Mammary epithelial cell (primary cell): ENCODE measurements around the gene TMEM88.

Experiments
- EZH2 ChIP-seq: IDR thresholded peaks from 2 replicates; pipeline ENCODE4 v1.6.1; 2012; ENCODE audit warnings: low read length, inconsistent platforms, borderline replicate concordance
- TF ChIP-seq, protein P1 (sequence below), 2 donors: IDR thresholded peaks in 1 of 2; conservative IDR thresholded peaks in 1 of 2; 2 replicates each; pipeline ENCODE4 v1.5.1; 2011 to 2012; ENCODE audit warnings: inconsistent platforms in 2 of 2, low read length in 2 of 2, mild to moderate bottlenecking in 2 of 2, control low read depth in 1 of 2, low read depth in 1 of 2; ENCODE audit not compliant: insufficient read depth in 1 of 2; ENCODE audit errors: extremely low read depth in 1 of 2

GRCh38 chr17:7817643-7817964 lies 37.3 kb upstream of the TMEM88 start:
- TF ChIP-seq, protein P1, sequence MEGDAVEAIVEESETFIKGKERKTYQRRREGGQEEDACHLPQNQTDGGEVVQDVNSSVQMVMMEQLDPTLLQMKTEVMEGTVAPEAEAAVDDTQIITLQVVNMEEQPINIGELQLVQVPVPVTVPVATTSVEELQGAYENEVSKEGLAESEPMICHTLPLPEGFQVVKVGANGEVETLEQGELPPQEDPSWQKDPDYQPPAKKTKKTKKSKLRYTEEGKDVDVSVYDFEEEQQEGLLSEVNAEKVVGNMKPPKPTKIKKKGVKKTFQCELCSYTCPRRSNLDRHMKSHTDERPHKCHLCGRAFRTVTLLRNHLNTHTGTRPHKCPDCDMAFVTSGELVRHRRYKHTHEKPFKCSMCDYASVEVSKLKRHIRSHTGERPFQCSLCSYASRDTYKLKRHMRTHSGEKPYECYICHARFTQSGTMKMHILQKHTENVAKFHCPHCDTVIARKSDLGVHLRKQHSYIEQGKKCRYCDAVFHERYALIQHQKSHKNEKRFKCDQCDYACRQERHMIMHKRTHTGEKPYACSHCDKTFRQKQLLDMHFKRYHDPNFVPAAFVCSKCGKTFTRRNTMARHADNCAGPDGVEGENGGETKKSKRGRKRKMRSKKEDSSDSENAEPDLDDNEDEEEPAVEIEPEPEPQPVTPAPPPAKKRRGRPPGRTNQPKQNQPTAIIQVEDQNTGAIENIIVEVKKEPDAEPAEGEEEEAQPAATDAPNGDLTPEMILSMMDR (conservative IDR thresholded peaks at IDR 0.05 in 1 of 2, IDR thresholded peaks at IDR 0.05 in 1 of 2; ENCODE audit: extremely low read depth in 1 of 2, insufficient read depth in 1 of 2, low read depth in 1 of 2, low read length in 2 of 2) = no peak
- no peak for TF ChIP-seq EZH2
